ENCODE results near the gene PCDH15.

Gene PCDH15

GRCh38 chr10:54702583-54703485 lies 98.2 kb downstream of the PCDH15 start:
- no peak for FAIRE-seq

GRCh38 chr10:54691331-54691730 lies 109.7 kb downstream of the PCDH15 start:
- FAIRE-seq: no peak

- no peak for FAIRE-seq
Measured at GRCh38 chr10:54682554-54682953, 118.5 kb downstream of the PCDH15 start.

GRCh38 chr10:54681136-54681535 lies 119.9 kb downstream of the PCDH15 start:
- FAIRE-seq: no peak

- FAIRE-seq: no peak
Measured at GRCh38 chr10:54667136-54667535, 133.9 kb downstream of the PCDH15 start.

GRCh38 chr10:54666192-54666591 lies 134.8 kb downstream of the PCDH15 start:
- FAIRE-seq: no peak

GRCh38 chr10:54665095-54665494 lies 135.9 kb downstream of the PCDH15 start:
- no peak for FAIRE-seq

- FAIRE-seq: no peak
Measured at GRCh38 chr10:54660397-54660796, 140.6 kb downstream of the PCDH15 start.

GRCh38 chr10:54656643-54657042 lies 144.4 kb downstream of the PCDH15 start:
- FAIRE-seq: no peak

GRCh38 chr10:54653518-54653917 lies 147.5 kb downstream of the PCDH15 start:
- no peak for FAIRE-seq

GRCh38 chr10:54650547-54650946 lies 150.5 kb downstream of the PCDH15 start:
- FAIRE-seq: no peak

GRCh38 chr10:54622017-54622416 lies 179.0 kb downstream of the PCDH15 start:
- no peak for FAIRE-seq

GRCh38 chr10:54620352-54620751 lies 180.7 kb downstream of the PCDH15 start:
- FAIRE-seq: no peak

- no peak for FAIRE-seq
Measured at GRCh38 chr10:54614072-54614471, 187.0 kb downstream of the PCDH15 start.

- FAIRE-seq: no peak
Measured at GRCh38 chr10:54613162-54613561, 187.9 kb downstream of the PCDH15 start.

GRCh38 chr10:54609423-54609822 lies 191.6 kb downstream of the PCDH15 start:
- FAIRE-seq: no peak

- FAIRE-seq: no peak
Measured at GRCh38 chr10:54607983-54608382, 193.0 kb downstream of the PCDH15 start.

- FAIRE-seq: no peak
Measured at GRCh38 chr10:54594289-54594688, 206.7 kb downstream of the PCDH15 start.

- no peak for FAIRE-seq
Measured at GRCh38 chr10:54587971-54588370, 213.1 kb downstream of the PCDH15 start.

GRCh38 chr10:54585572-54585971 lies 215.5 kb downstream of the PCDH15 start:
- no peak for FAIRE-seq

GRCh38 chr10:54577682-54578081 lies 223.3 kb downstream of the PCDH15 start:
- no peak for FAIRE-seq

GRCh38 chr10:54576541-54576940 lies 224.5 kb downstream of the PCDH15 start:
- FAIRE-seq: no peak

- no peak for FAIRE-seq
Measured at GRCh38 chr10:54559498-54559897, 241.5 kb downstream of the PCDH15 start.

GRCh38 chr10:54554028-54554427 lies 247.0 kb downstream of the PCDH15 start:
- FAIRE-seq: no peak

GRCh38 chr10:54550016-54550415 lies 251.0 kb downstream of the PCDH15 start:
- FAIRE-seq: no peak

Measured in colon (tissue), 2 donors.